ENCODE data around the gene SPATA2. TPM values are rescaled to one million over a fixed set of nuclear protein-coding genes. Genes with fewer than 3 reads are reported as not detected.

The SPATA2 gene
- total RNA-seq, 1 donor from 2014 or later = 4.7 TPM

GRCh38 chr20:49890471-49891361, 24.6 kb downstream of the SPATA2 start:
- Histone ChIP-seq H3K36me3 (peaks cover 0 to 12% of the 10 kb centered on the region in 2 donors), H3K27ac (no peak overlapping the region), H3K27me3 (no peaks in the 10 kb centered on the region), H3K9me3 (no peaks in the 10 kb centered on the region), H3K4me3 (no peak overlapping the region), H3K4me1 (peaks cover 12% of the 10 kb centered on the region)
- DNase-seq (ENCODE audit: extremely low spot score in 2 of 2) = no peak
- TF ChIP-seq CTCF (IDR thresholded peaks at IDR 0.05) (no peak), POLR2A (IDR thresholded peaks at IDR 0.05) (no peak), POLR2AphosphoS5 (IDR thresholded peaks at IDR 0.05; ENCODE audit: insufficient read depth in 1 of 2, low read depth in 1 of 2) (no peak)
- intact Hi-C loops (cut with DNase I) = no loop called here

- H3K9me3 ChIP-seq = no peaks in the 10 kb centered on the region
- peaks cover 12% of the 10 kb centered on the region for H3K4me1 ChIP-seq
- H3K27ac ChIP-seq = no peak overlapping the region
- no peak overlapping the region for H3K4me3 ChIP-seq
- no peak for DNase-seq (ENCODE audit: extremely low spot score in 2 of 2)
- intact Hi-C loops (cut with DNase I) = no loop called here
- TF ChIP-seq POLR2AphosphoS5 (IDR thresholded peaks at IDR 0.05; ENCODE audit: insufficient read depth in 1 of 2, low read depth in 1 of 2) = no peak
- no peak for TF ChIP-seq CTCF (IDR thresholded peaks at IDR 0.05)
- no peak for TF ChIP-seq POLR2A (IDR thresholded peaks at IDR 0.05)
- no peaks in the 10 kb centered on the region for H3K27me3 ChIP-seq
- peaks cover 0 to 12% of the 10 kb centered on the region in 2 donors for H3K36me3 ChIP-seq
These were observed 25.4 kb downstream of the SPATA2 start for GRCh38 chr20:49889935-49890333.

- no peak for DNase-seq (ENCODE audit: extremely low spot score in 2 of 2)
- intact Hi-C loops (cut with DNase I) = no loop called here
- Histone ChIP-seq H3K27me3 (no peaks in the 10 kb centered on the region), H3K4me3 (no peak overlapping the region), H3K4me1 (peaks cover 12% of the 10 kb centered on the region), H3K27ac (no peak overlapping the region), H3K9me3 (no peaks in the 10 kb centered on the region), H3K36me3 (peaks cover 0 to 19% of the 10 kb centered on the region in 2 donors)
- TF ChIP-seq POLR2A (IDR thresholded peaks at IDR 0.05) = no peak
- no peak for TF ChIP-seq CTCF (IDR thresholded peaks at IDR 0.05)
These were observed 26.1 kb downstream of the SPATA2 start for GRCh38 chr20:49889001-49889934.

GRCh38 chr20:49888212-49889000, 26.9 kb downstream of the SPATA2 start:
- intact Hi-C loops (cut with DNase I) = no loop called here
- no peak for DNase-seq (ENCODE audit: extremely low spot score in 2 of 2)
- Histone ChIP-seq H3K36me3 (peaks cover 0 to 26% of the 10 kb centered on the region in 2 donors), H3K4me1 (peaks cover 12% of the 10 kb centered on the region), H3K4me3 (no peak overlapping the region), H3K27me3 (no peaks in the 10 kb centered on the region), H3K27ac (peak overlapping the region; percentile 3), H3K9me3 (no peaks in the 10 kb centered on the region)
- TF ChIP-seq POLR2AphosphoS5 (IDR thresholded peaks at IDR 0.05; ENCODE audit: insufficient read depth in 1 of 2, low read depth in 1 of 2) = no peak
- peak; percentile 11 to 59 (median 54) for TF ChIP-seq CTCF (IDR thresholded peaks at IDR 0.05)
